ENCODE data around the gene MAN2B2.

DNA sequence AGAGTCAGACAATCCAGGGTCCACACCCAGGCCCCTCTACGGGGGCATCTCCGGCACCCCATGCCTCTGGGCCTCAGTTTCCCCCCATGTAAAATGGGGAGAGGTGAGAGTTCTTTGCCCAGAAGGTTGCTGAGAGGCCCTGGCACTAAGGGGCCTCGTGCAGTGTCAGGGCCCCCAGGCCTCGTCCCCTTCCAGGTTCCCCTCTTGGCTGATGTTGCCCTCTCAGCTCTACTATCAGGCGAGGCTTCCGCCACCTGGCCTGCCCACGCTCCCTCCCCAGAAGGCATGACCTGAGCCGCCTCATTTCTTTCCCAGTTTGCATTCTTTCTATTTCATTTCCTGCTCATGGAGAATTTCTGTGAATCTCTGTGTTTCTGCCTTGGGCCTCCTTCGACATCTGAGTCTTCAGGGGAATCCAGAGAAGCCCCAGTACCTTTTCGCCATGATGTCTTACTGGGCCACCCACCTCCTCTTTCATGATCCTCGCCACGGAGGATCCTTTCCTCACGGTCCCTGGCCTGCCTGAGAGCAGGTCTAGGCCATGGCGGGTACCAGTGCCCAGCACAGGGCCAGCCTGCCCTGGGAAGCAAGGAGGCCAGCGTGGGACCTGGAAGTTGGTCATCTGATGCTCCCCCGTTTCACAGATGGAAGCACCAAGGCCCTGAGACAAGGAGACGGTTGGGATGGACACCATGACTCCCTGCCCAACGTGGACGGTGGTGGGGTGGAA is 43.6 kb downstream of the MAN2B2 start:
- no peak for TF ChIP-seq POLR2A (IDR thresholded peaks at IDR 0.05)
- no peak for TF ChIP-seq CTCF (IDR thresholded peaks at IDR 0.05)
